Measurements from ENCODE around the gene UROC1. TPM values are rescaled to one million over a fixed set of nuclear protein-coding genes. Genes with fewer than 3 reads are reported as not detected.

The UROC1 gene
- total RNA-seq, 2 donors from 2014 or later: not detected

- TF ChIP-seq, protein P1, sequence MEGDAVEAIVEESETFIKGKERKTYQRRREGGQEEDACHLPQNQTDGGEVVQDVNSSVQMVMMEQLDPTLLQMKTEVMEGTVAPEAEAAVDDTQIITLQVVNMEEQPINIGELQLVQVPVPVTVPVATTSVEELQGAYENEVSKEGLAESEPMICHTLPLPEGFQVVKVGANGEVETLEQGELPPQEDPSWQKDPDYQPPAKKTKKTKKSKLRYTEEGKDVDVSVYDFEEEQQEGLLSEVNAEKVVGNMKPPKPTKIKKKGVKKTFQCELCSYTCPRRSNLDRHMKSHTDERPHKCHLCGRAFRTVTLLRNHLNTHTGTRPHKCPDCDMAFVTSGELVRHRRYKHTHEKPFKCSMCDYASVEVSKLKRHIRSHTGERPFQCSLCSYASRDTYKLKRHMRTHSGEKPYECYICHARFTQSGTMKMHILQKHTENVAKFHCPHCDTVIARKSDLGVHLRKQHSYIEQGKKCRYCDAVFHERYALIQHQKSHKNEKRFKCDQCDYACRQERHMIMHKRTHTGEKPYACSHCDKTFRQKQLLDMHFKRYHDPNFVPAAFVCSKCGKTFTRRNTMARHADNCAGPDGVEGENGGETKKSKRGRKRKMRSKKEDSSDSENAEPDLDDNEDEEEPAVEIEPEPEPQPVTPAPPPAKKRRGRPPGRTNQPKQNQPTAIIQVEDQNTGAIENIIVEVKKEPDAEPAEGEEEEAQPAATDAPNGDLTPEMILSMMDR (IDR thresholded peaks at IDR 0.05): no peak
- H3K36me3 ChIP-seq: peaks cover 47% of the 10 kb centered on the region
- no peak overlapping the region for H3K27ac ChIP-seq
Measured at GRCh38 chr3:126435456-126436315, 81.9 kb downstream of the UROC1 start.

DNA sequence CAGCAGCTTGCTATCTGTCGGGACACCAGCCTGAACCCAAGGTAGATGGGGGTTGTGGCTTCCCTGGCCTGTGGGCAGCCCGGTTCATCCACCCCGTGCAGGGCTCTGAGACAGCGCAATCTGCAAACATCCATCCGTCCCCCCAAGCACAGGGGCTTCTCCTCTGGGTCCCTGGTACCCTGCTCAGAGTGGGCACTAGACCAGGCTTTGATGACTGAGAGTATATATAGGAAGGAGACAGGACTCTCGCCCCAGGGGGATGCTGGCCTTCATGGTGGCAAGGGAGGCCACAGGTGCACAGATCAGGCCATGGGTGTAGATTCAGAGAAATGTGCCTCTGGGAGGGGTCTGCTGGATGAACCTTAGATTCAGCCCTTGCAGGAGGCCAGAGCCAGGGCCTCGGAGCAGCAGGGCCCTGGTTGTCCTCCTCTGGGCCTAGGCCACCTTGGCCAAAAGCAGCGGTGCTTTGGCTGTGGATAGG, 82.6 kb downstream of the UROC1 start:
- Histone ChIP-seq H3K9me3 (peaks cover 0 to 4% of the 10 kb centered on the region in 2 donors), H3K36me3 (peaks cover 47% of the 10 kb centered on the region), H3K27me3 (no peaks in the 10 kb centered on the region), H3K4me1 (peaks cover 0 to 13% of the 10 kb centered on the region in 2 donors), H3K27ac (no peak overlapping the region), H3K4me3 (no peak overlapping the region)
- DNase-seq (ENCODE audit: low spot score): peak; percentile 49
- TF ChIP-seq, protein P1 (IDR thresholded peaks at IDR 0.05): no peak

More at GRCh38 chr3:126435456-126436315, 81.9 kb downstream of the UROC1 start:
- peak; percentile 32 for DNase-seq (ENCODE audit: low spot score)
- no peaks in the 10 kb centered on the region for H3K27me3 ChIP-seq
- H3K9me3 ChIP-seq: peaks cover 0 to 3% of the 10 kb centered on the region in 2 donors
- H3K4me1 ChIP-seq: peaks cover 0 to 13% of the 10 kb centered on the region in 2 donors
- no peak overlapping the region for H3K4me3 ChIP-seq

GRCh38 chr3:126434264-126434590, 83.3 kb downstream of the UROC1 start:
- Histone ChIP-seq H3K4me3 (no peak overlapping the region), H3K9me3 (peaks cover 0 to 4% of the 10 kb centered on the region in 2 donors), H3K4me1 (peaks cover 0 to 13% of the 10 kb centered on the region in 2 donors), H3K27ac (peak overlapping the region in 1 of 2 donors; percentile 70), H3K36me3 (peaks cover 40% of the 10 kb centered on the region), H3K27me3 (no peaks in the 10 kb centered on the region)
- TF ChIP-seq, protein P1 (IDR thresholded peaks at IDR 0.05): no peak
- peak; percentile 1 for DNase-seq (ENCODE audit: low spot score)

- Histone ChIP-seq H3K27me3 (no peaks in the 10 kb centered on the region), H3K9me3 (peaks cover 0 to 4% of the 10 kb centered on the region in 2 donors), H3K36me3 (peaks cover 35% of the 10 kb centered on the region), H3K27ac (peak overlapping the region in 1 of 2 donors; percentile 70), H3K4me1 (peaks cover 0 to 13% of the 10 kb centered on the region in 2 donors), H3K4me3 (no peak overlapping the region)
- peak; percentile 58 for DNase-seq (ENCODE audit: low spot score)
- TF ChIP-seq, protein P1 (IDR thresholded peaks at IDR 0.05): no peak
Measured at GRCh38 chr3:126433496-126434263, 83.9 kb downstream of the UROC1 start.

DNA sequence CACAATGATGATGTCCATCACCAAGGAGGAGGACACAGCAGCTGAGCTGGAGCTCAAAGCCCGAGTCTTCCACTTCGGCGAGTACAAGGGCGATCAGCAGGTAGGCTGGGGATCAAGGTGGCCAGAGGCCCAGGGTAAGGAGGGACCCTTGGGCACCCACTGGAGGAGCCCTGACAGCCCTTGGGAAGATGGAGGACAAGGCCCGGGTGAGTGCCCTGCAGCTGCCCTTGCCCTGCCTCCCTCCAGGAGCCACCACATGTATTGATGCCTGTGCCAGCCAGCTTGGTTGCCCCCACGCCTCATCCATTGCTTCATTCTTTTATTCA, 84.5 kb downstream of the UROC1 start:
- Histone ChIP-seq H3K4me1 (peaks cover 0 to 13% of the 10 kb centered on the region in 2 donors), H3K27me3 (no peaks in the 10 kb centered on the region), H3K4me3 (no peak overlapping the region), H3K9me3 (peaks cover 0 to 4% of the 10 kb centered on the region in 2 donors), H3K27ac (peak overlapping the region in 1 of 2 donors; percentile 70), H3K36me3 (peaks cover 31% of the 10 kb centered on the region)
- DNase-seq (ENCODE audit: low spot score): peak; percentile 47
- TF ChIP-seq, protein P1 (IDR thresholded peaks at IDR 0.05): no peak

Measured in right atrium auricular region (tissue), 2 donors.